Activated CD8-positive, alpha-beta memory T cell treated with anti-CD3 and anti-CD28 coated beads for 1 hour (primary cell): ENCODE results near the gene TCERG1L.

ENCODE experiments used
- DNase-seq, 2 donors: peaks; one replicate each; pipeline ENCODE4 v3.0.0-alpha.2; 2020; ENCODE audit warnings: low read depth in 1 of 2; ENCODE audit errors: extremely low read depth in 1 of 2

The TCERG1L gene

GRCh38 chr10:131056091-131056579, 255.4 kb downstream of the TCERG1L start:
- DNase-seq, result no peak

GRCh38 chr10:131055437-131055836, 256.1 kb downstream of the TCERG1L start:
- no peak for DNase-seq

GRCh38 chr10:131053192-131053591, 258.3 kb downstream of the TCERG1L start:
- DNase-seq, result no peak

GRCh38 chr10:131050162-131050766, 261.3 kb downstream of the TCERG1L start:
- no peak for DNase-seq

- no peak for DNase-seq
These were observed 262.5 kb downstream of the TCERG1L start for GRCh38 chr10:131049016-131049415.

- no peak for DNase-seq
These were observed 262.9 kb downstream of the TCERG1L start for GRCh38 chr10:131048606-131049005.

GRCh38 chr10:131047501-131047900, 264.0 kb downstream of the TCERG1L start:
- no peak for DNase-seq

- DNase-seq, result no peak
These were observed 265.3 kb downstream of the TCERG1L start for GRCh38 chr10:131046194-131046593.

- DNase-seq, result no peak
These were observed 267.0 kb downstream of the TCERG1L start for GRCh38 chr10:131044379-131045111.

- DNase-seq, result no peak
These were observed 268.4 kb downstream of the TCERG1L start for GRCh38 chr10:131043039-131043691.
